B cell (primary cell): ENCODE data around the gene SPINT3. TPM values are rescaled to one million over a fixed set of nuclear protein-coding genes. Genes with fewer than 3 reads are reported as not detected.

Experiments used
- ATAC-seq: fragments of 200-7000 bp; cut with Tn5 transposase; one replicate; pipeline ENCODE4 v1.10.0; 2021; ENCODE audit warnings: low read depth, mild to moderate bottlenecking, moderate number of reproducible peaks, moderate library complexity
- CTCF ChIA-PET: fragments of 350-600 bp; sonication (Branson Sonifier 250); formaldehyde crosslinking; loops from one replicate; lab custom pipeline; 2021; ENCODE audit warnings: antibody characterized with exemption, inconsistent platforms; lab: Charles Lee
- POLR2A ChIA-PET: fragments of 350-600 bp; sonication (Branson Sonifier 250); formaldehyde crosslinking; loops from one replicate; lab custom pipeline; 2021; ENCODE audit warnings: antibody characterized with exemption; lab: Charles Lee
- DNase-seq: peaks from one replicate; pipeline ENCODE4 v3.0.0; 2013
- H2AFZ ChIP-seq: 2 replicates; pipeline ENCODE4 v1.6.1; 2012; ENCODE audit warnings: mild to moderate bottlenecking, low read depth, low read length; ENCODE audit not compliant: insufficient read depth, poor library complexity, severe bottlenecking
- H3K27ac ChIP-seq, 2 donors: 1 replicate in 1 of 2; 2 replicates in 1 of 2; pipeline ENCODE4 v1.5.1; 2012 to 2013; ENCODE audit warnings: low read length in 2 of 2, mild to moderate bottlenecking in 2 of 2, moderate library complexity in 1 of 2
- H3K27me3 ChIP-seq, 4 experiments: fragments of 200-600 bp in 1 of 4; sonication (generic) in 1 of 4; replicated peaks in 1 of 4; 1 replicate in 2 of 4; 2 replicates in 2 of 4; pipeline versions ENCODE4 v1.6.1 to v1.7.0; 2013 to 2016; ENCODE audit warnings: low read length in 3 of 4, mild to moderate bottlenecking in 2 of 4, mixed read lengths in 1 of 4, moderate library complexity in 1 of 4; ENCODE audit not compliant: insufficient read depth in 4 of 4, control insufficient read depth in 3 of 4; ENCODE audit errors: control extremely low read depth in 1 of 4
- H3K36me3 ChIP-seq, 2 experiments: replicated peaks in 1 of 2; 1 replicate in 1 of 2; 2 replicates in 1 of 2; pipeline versions ENCODE4 v1.6.1 to v1.7.1; 2013; ENCODE audit warnings: low read length in 1 of 2; ENCODE audit not compliant: insufficient read depth in 2 of 2, control insufficient read depth in 1 of 2; ENCODE audit errors: control extremely low read depth in 1 of 2, extremely low read depth in 1 of 2
- H3K4me1 ChIP-seq, 2 donors: fragments of 200-600 bp in 1 of 2; sonication (generic) in 1 of 2; 1 replicate in 1 of 2; 2 replicates in 1 of 2; pipeline versions ENCODE4 v1.5.1 to v1.6.1; 2013 to 2017; ENCODE audit warnings: low read length in 2 of 2; ENCODE audit not compliant: control insufficient read depth in 2 of 2, insufficient read depth in 2 of 2
- H3K4me2 ChIP-seq: replicated peaks from 2 replicates; pipeline ENCODE3; 2012; ENCODE audit warnings: mild to moderate bottlenecking, low read depth, low read length; ENCODE audit not compliant: poor library complexity, severe bottlenecking
- H3K4me3 ChIP-seq, 5 experiments: fragments of 200-600 bp in 1 of 5; sonication (generic) in 1 of 5; 1 replicate in 3 of 5; 2 replicates in 2 of 5; pipeline versions ENCODE4 v1.5.1 to v1.7.0; 2011 to 2016; ENCODE audit warnings: low read length in 4 of 5, mild to moderate bottlenecking in 4 of 5, low read depth in 2 of 5, control low read depth in 1 of 5, moderate library complexity in 1 of 5; ENCODE audit not compliant: insufficient read depth in 1 of 5; ENCODE audit errors: control extremely low read depth in 1 of 5, extremely low read depth in 1 of 5
- H3K79me2 ChIP-seq: fragments of 200-600 bp; sonication (generic); one replicate; pipeline ENCODE4 v1.6.0; 2016; ENCODE audit warnings: low read length; ENCODE audit not compliant: control insufficient read depth, insufficient read depth
- H3K9ac ChIP-seq: fragments of 200-600 bp; sonication (generic); 2 replicates; pipeline ENCODE4 v1.6.1; 2017; ENCODE audit warnings: mild to moderate bottlenecking, low read length, moderate library complexity
- H3K9me3 ChIP-seq, 3 donors: one replicate each; pipeline versions ENCODE4 v1.6.1 to v1.7.1; 2013; ENCODE audit warnings: low read length in 2 of 3; ENCODE audit not compliant: control insufficient read depth in 2 of 3, insufficient read depth in 1 of 3; ENCODE audit errors: control extremely low read depth in 1 of 3
- H4K20me1 ChIP-seq: 2 replicates; pipeline ENCODE4 v1.6.0; 2012; ENCODE audit warnings: mild to moderate bottlenecking, low read length; ENCODE audit not compliant: insufficient read depth, control insufficient read depth, poor library complexity, severe bottlenecking
- H3K27ac Mint-ChIP-seq: one replicate; pipeline ENCODE4 v1.8.0; 2021; ENCODE audit warnings: mixed read lengths
- H3K27me3 Mint-ChIP-seq: one replicate; pipeline ENCODE4 v1.8.0; 2021; ENCODE audit warnings: mixed read lengths
- H3K4me1 Mint-ChIP-seq: one replicate; pipeline ENCODE4 v1.8.0; 2021; ENCODE audit warnings: mixed read lengths
- H3K4me3 Mint-ChIP-seq: one replicate; pipeline ENCODE4 v1.8.0; 2021; ENCODE audit warnings: mixed read lengths
- H3K9me3 Mint-ChIP-seq: one replicate; pipeline ENCODE4 v1.8.0; 2022; ENCODE audit warnings: mixed read lengths; ENCODE audit not compliant: insufficient read depth
- EZH2 ChIP-seq: IDR thresholded peaks from 2 replicates; pipeline ENCODE4 v1.6.1; 2012; ENCODE audit warnings: borderline replicate concordance, low read depth, mild to moderate bottlenecking, moderate library complexity, low read length; ENCODE audit not compliant: insufficient read depth, poor library complexity, severe bottlenecking
- WGBS: methylation state at CpG from one replicate; pipeline ENCODE4 v1.1.5; 2013; ENCODE audit warnings: missing lambda C conversion rate; ENCODE audit not compliant: insufficient coverage; 5-methylcytosine and 5-hydroxymethylcytosine counted together
- intact Hi-C: fragments of 100-400 bp; cut with micrococcal nuclease; formaldehyde crosslinking; loops from one replicate; pipeline ENCODE4 v1.10.0; 2022
- polyA plus RNA-seq: library from polyadenylated mRNA; depleted of rRNA; stranded (reverse); fragments of >200 nt; gene quantifications from 2 replicates; pipeline ENCODE4 v1.2.3, GENCODE V29; 2012
- total RNA-seq, 2 donors: library from RNA; stranded (reverse); fragments of 120-200 nt in 1 of 2; gene quantifications; 1 replicate in 1 of 2; 2 replicates in 1 of 2; pipeline versions ENCODE4 v1.2.3 to v1.2.4, GENCODE V29; 2013 to 2022
- TF ChIP-seq, protein P1 (sequence below): fragments of 200-600 bp; IDR thresholded peaks from one replicate; pipeline ENCODE4 v1.8.0; 2022; ENCODE audit warnings: antibody characterized with exemption, mild to moderate bottlenecking

The SPINT3 gene
- total and polyA plus RNA-seq, 2 donors (not counting 1 experiment from before 2014, with no cell fraction given): not detected

DNA sequence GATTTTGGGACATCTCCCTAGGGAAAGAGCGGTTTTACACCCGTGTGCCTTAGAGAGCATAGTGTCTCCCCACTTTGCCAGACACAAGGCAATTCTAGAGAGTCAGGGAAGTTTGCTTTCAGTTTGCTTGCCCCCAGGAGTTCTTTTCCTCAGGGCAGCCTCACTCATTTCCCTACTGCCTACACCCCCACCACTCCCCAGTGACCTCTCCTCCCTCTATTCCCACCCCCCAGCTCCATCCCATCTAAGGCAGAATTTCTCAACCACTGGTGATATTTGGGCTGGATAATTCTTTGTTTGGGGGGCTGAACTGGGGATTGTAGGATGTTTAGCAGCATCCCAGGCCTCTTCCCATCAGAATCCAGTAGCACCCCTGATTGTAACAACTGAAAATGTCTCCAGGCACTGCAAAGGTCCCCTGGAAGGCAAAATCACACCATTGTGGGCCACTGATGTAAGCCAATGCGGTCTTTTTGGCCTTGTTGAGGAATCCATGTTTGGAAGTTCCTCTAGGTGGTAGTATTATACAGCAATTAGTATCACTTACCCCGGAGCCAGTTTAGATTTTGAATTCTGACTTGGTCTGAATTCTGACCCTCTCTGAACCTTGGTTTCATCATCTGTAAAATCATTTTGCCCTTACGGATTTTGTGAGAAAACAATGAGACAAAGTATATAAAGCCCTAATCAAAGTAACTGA lies 30.5 kb upstream of the SPINT3 start:
- Histone ChIP-seq H3K27me3 (peaks cover 0 to 5% (median 3%) of the 10 kb centered on the region in 4 experiments), H3K9me3 (no peaks in the 10 kb centered on the region), H3K27ac (no peak overlapping the region), H3K4me1 (no peaks in the 10 kb centered on the region), H3K36me3 (no peaks in the 10 kb centered on the region), H3K9ac (no peak overlapping the region), H3K79me2 (no peaks in the 10 kb centered on the region), H3K4me3 (no peak overlapping the region), H2AFZ (no peak overlapping the region), H3K4me2 (no peak overlapping the region), H4K20me1 (no peaks in the 10 kb centered on the region)
- H3K27me3 Mint-ChIP-seq: peaks cover 74% of the 10 kb centered on the region
- no peak overlapping the region for H3K4me3 Mint-ChIP-seq
- ChIA-PET CTCF (no interaction called here), POLR2A (no interaction called here)
- H3K4me1 Mint-ChIP-seq: no peaks in the 10 kb centered on the region
- ATAC-seq: no peak
- H3K9me3 Mint-ChIP-seq: peaks cover 9% of the 10 kb centered on the region
- TF ChIP-seq, protein P1, sequence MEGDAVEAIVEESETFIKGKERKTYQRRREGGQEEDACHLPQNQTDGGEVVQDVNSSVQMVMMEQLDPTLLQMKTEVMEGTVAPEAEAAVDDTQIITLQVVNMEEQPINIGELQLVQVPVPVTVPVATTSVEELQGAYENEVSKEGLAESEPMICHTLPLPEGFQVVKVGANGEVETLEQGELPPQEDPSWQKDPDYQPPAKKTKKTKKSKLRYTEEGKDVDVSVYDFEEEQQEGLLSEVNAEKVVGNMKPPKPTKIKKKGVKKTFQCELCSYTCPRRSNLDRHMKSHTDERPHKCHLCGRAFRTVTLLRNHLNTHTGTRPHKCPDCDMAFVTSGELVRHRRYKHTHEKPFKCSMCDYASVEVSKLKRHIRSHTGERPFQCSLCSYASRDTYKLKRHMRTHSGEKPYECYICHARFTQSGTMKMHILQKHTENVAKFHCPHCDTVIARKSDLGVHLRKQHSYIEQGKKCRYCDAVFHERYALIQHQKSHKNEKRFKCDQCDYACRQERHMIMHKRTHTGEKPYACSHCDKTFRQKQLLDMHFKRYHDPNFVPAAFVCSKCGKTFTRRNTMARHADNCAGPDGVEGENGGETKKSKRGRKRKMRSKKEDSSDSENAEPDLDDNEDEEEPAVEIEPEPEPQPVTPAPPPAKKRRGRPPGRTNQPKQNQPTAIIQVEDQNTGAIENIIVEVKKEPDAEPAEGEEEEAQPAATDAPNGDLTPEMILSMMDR: no peak
- TF ChIP-seq EZH2: no peak
- intact Hi-C loops: loop anchor here (2.0 kb wide), 1 partner anchor 225 kb away; no protein-coding TSS in a partner anchor
- H3K27ac Mint-ChIP-seq: no peak overlapping the region
- 0% methylated on average over 1 of the region's 5 CpGs for WGBS
- no peak for DNase-seq

GRCh38 chr20:45545351-45545750 lies 29.9 kb upstream of the SPINT3 start:
- Mint-ChIP-seq H3K4me3 (no peak overlapping the region), H3K9me3 (peaks cover 8% of the 10 kb centered on the region), H3K27ac (no peak overlapping the region), H3K4me1 (no peaks in the 10 kb centered on the region), H3K27me3 (peaks cover 77% of the 10 kb centered on the region)
- DNase-seq: no peak
- ChIA-PET POLR2A (no interaction called here), CTCF (no interaction called here)
- H3K4me3 ChIP-seq: no peak overlapping the region
- TF ChIP-seq EZH2: no peak
- TF ChIP-seq, protein P1: no peak
- H4K20me1 ChIP-seq: no peaks in the 10 kb centered on the region
- no peak overlapping the region for H3K4me2 ChIP-seq
- no peaks in the 10 kb centered on the region for H3K79me2 ChIP-seq
- ATAC-seq: no peak
- no peak overlapping the region for H3K27ac ChIP-seq
- H2AFZ ChIP-seq: no peak overlapping the region
- intact Hi-C loops: no loop called here
- H3K9ac ChIP-seq: no peak overlapping the region
- no peaks in the 10 kb centered on the region for H3K9me3 ChIP-seq
- H3K27me3 ChIP-seq: peaks cover 0 to 5% (median 3%) of the 10 kb centered on the region in 4 experiments
- H3K4me1 ChIP-seq: no peaks in the 10 kb centered on the region
- WGBS: 73% methylated on average over 2 of the region's 3 CpGs
- no peaks in the 10 kb centered on the region for H3K36me3 ChIP-seq
